Spleen (tissue), 7 donors: Measurements from ENCODE around the gene GALNT13.

Experiments
- CTCF ChIP-seq, 11 experiments: fragments of 200-600 bp in 7 of 11; fragments of 450-650 bp in 4 of 11; sonication (generic) in 4 of 11; IDR thresholded peaks in 8 of 11; conservative IDR thresholded peaks in 3 of 11; 1 replicate in 7 of 11; 2 replicates in 4 of 11; pipeline versions ENCODE4 v1.4.0 to v1.8.0; 2016 to 2021; ENCODE audit warnings: antibody characterized with exemption in 11 of 11, inconsistent platforms in 4 of 11, mild to moderate bottlenecking in 1 of 11
- POLR2AphosphoS5 ChIP-seq, 3 donors: sonication (generic); formaldehyde crosslinking; IDR thresholded peaks; one replicate each; pipeline ENCODE4 v1.5.1; 2017; ENCODE audit warnings: antibody characterized with exemption in 3 of 3
- donor health status: DM: no; HTN: no; CAD: no; lungs with moderate emphysema.
- donor health status: DM: no; HTN: no; CAD: no.
- donor health status: DM: no; HTN: no; CAD: no.

- TF ChIP-seq CTCF (IDR thresholded peaks at IDR 0.05 in 8 of 11, conservative IDR thresholded peaks at IDR 0.05 in 3 of 11), result no peak
- no peak for TF ChIP-seq POLR2AphosphoS5 (IDR thresholded peaks at IDR 0.05)
Observed at GRCh38 chr2:154194909-154195643, 323.4 kb downstream of the GALNT13 start.
